ENCODE results near the gene ZC2HC1C. TPM values are rescaled to one million over a fixed set of nuclear protein-coding genes. Genes with fewer than 3 reads are reported as not detected.

ZC2HC1C gene
- total RNA-seq, 4 donors from 2014 or later, result 4.4 to 8.0 (median 5.1) TPM

- H3K27me3 ChIP-seq, result no peaks in the 10 kb centered on the region
- no peaks in the 10 kb centered on the region for H3K36me3 ChIP-seq
- peak overlapping the region; percentile 48 to 70 for H3K4me3 ChIP-seq
- no peaks in the 10 kb centered on the region for H3K9me3 ChIP-seq
- H3K27ac ChIP-seq, result peak overlapping the region in 3 of 4 donors; percentile 92 to 96 (median 92)
- peaks cover 3 to 40% (median 13%) of the 10 kb centered on the region in 3 donors for H3K4me1 ChIP-seq
- WGBS, 2 donors (ENCODE audit: low coverage in 1 of 2), result 13 to 20% methylated on average over 5 of the region's 5 CpGs
- TF ChIP-seq POLR2A (IDR thresholded peaks at IDR 0.05) (no peak), POLR2AphosphoS5 (IDR thresholded peaks at IDR 0.05) (no peak), EP300 (IDR thresholded peaks at IDR 0.05) (no peak)
- TF ChIP-seq, protein P1, sequence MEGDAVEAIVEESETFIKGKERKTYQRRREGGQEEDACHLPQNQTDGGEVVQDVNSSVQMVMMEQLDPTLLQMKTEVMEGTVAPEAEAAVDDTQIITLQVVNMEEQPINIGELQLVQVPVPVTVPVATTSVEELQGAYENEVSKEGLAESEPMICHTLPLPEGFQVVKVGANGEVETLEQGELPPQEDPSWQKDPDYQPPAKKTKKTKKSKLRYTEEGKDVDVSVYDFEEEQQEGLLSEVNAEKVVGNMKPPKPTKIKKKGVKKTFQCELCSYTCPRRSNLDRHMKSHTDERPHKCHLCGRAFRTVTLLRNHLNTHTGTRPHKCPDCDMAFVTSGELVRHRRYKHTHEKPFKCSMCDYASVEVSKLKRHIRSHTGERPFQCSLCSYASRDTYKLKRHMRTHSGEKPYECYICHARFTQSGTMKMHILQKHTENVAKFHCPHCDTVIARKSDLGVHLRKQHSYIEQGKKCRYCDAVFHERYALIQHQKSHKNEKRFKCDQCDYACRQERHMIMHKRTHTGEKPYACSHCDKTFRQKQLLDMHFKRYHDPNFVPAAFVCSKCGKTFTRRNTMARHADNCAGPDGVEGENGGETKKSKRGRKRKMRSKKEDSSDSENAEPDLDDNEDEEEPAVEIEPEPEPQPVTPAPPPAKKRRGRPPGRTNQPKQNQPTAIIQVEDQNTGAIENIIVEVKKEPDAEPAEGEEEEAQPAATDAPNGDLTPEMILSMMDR (IDR thresholded peaks at IDR 0.05), result no peak
- no peak for ATAC-seq
Measured at GRCh38 chr14:75051556-75051899, 17.9 kb upstream of the ZC2HC1C start.

GRCh38 chr14:75053396-75054291 lies 15.8 kb upstream of the ZC2HC1C start:
- no peak for ATAC-seq
- no peaks in the 10 kb centered on the region for H3K27me3 ChIP-seq
- no peaks in the 10 kb centered on the region for H3K36me3 ChIP-seq
- H3K4me3 ChIP-seq, result no peak overlapping the region
- H3K27ac ChIP-seq, result no peak overlapping the region
- peaks cover 3 to 30% (median 12%) of the 10 kb centered on the region in 3 donors for H3K4me1 ChIP-seq
- TF ChIP-seq POLR2AphosphoS5 (IDR thresholded peaks at IDR 0.05) (no peak), EP300 (IDR thresholded peaks at IDR 0.05) (no peak), POLR2A (IDR thresholded peaks at IDR 0.05) (no peak)
- TF ChIP-seq, protein P1 (IDR thresholded peaks at IDR 0.05), result no peak
- H3K9me3 ChIP-seq, result no peaks in the 10 kb centered on the region
- 66 to 71% methylated on average over 4 of the region's 5 CpGs for WGBS, 2 donors (ENCODE audit: low coverage in 1 of 2)

- no peak for ATAC-seq
- Histone ChIP-seq H3K36me3 (no peaks in the 10 kb centered on the region), H3K27ac (no peak overlapping the region), H3K9me3 (no peaks in the 10 kb centered on the region), H3K4me1 (peaks cover 0 to 22% (median 8%) of the 10 kb centered on the region in 3 donors), H3K27me3 (no peaks in the 10 kb centered on the region), H3K4me3 (no peak overlapping the region)
- no peak for TF ChIP-seq POLR2A (IDR thresholded peaks at IDR 0.05)
- no peak for TF ChIP-seq POLR2AphosphoS5 (IDR thresholded peaks at IDR 0.05)
- TF ChIP-seq, protein P1 (IDR thresholded peaks at IDR 0.05), result no peak
- 65 to 67% methylated on average over 1 of the region's 1 CpG for WGBS, 2 donors (ENCODE audit: low coverage in 1 of 2)
Measured at GRCh38 chr14:75054421-75054820, 15.0 kb upstream of the ZC2HC1C start.

GRCh38 chr14:75059642-75060041 lies 9.8 kb upstream of the ZC2HC1C start:
- H3K4me1 ChIP-seq, result peaks cover 0 to 20% (median 0%) of the 10 kb centered on the region in 3 donors
- TF ChIP-seq POLR2A (IDR thresholded peaks at IDR 0.05) (no peak), EP300 (IDR thresholded peaks at IDR 0.05) (no peak), POLR2AphosphoS5 (IDR thresholded peaks at IDR 0.05) (no peak)
- TF ChIP-seq, protein P1 (IDR thresholded peaks at IDR 0.05), result no peak
- H3K36me3 ChIP-seq, result no peaks in the 10 kb centered on the region
- no peak overlapping the region for H3K4me3 ChIP-seq
- no peaks in the 10 kb centered on the region for H3K9me3 ChIP-seq
- WGBS, 2 donors (ENCODE audit: low coverage in 1 of 2), result 54 to 66% methylated on average over 2 of the region's 2 CpGs
- H3K27ac ChIP-seq, result no peak overlapping the region
- no peak for ATAC-seq
- no peaks in the 10 kb centered on the region for H3K27me3 ChIP-seq

GRCh38 chr14:75060420-75060819 lies 9.0 kb upstream of the ZC2HC1C start:
- TF ChIP-seq POLR2AphosphoS5 (IDR thresholded peaks at IDR 0.05), result no peak
- no peak for TF ChIP-seq POLR2A (IDR thresholded peaks at IDR 0.05)
- TF ChIP-seq, protein P1 (IDR thresholded peaks at IDR 0.05), result no peak
- TF ChIP-seq EP300 (IDR thresholded peaks at IDR 0.05), result no peak
- no peaks in the 10 kb centered on the region for H3K36me3 ChIP-seq
- no peaks in the 10 kb centered on the region for H3K9me3 ChIP-seq
- WGBS, 2 donors (ENCODE audit: low coverage in 1 of 2), result 60 to 100% methylated on average over 2 of the region's 2 CpGs
- H3K27me3 ChIP-seq, result no peaks in the 10 kb centered on the region
- peaks cover 0 to 23% (median 0%) of the 10 kb centered on the region in 3 donors for H3K4me1 ChIP-seq
- no peak overlapping the region for H3K4me3 ChIP-seq
- no peak for ATAC-seq
- no peak overlapping the region for H3K27ac ChIP-seq
